ENCODE data around the gene FBLL1.
"Not testable (repeated sequence)": the region's sequence is repeated elsewhere in the genome, so short reads cannot be mapped to it uniquely, and the experiment has no call there.

FBLL1 gene

GRCh38 chr5:168553377-168554130, 24.4 kb downstream of the FBLL1 start:
- DNase-seq: no peak

DNA sequence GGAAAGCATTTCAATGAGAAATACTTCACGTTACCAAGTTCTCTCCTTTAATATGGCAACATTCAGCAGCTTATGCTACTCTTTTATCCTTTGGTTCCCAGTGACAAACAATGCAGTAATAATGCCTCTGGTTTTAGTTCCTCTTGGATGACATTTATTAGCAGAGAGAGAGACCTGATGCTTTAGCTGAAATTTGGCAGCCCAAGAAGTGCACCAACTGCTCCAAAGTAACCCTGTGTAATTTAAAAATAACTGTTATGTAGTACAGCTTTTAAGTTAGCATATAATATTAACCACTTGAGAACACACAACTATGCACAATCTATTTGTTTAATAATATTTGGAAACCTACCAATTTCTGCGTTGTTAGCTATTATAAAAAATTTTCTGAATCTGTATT, 28.3 kb downstream of the FBLL1 start:
- no peak for DNase-seq

DNA sequence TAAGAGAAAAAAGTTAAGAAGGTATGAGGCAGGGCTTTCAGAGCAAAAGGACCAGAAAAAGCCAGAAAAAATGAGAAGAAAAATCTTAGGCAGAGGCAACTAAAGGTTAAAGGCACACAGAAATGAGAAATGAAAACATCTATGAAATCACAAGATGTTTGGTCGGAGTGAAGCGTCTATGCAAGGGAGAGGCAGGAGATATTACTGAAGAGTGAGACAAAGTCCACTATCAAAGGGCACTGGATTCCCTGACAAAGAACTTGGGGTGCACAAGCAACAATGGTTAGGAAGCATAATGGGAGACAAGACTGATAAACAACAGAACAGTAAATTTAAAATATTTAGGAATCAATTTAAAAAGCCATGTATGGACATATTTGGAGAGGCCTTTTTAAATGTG, 33.2 kb downstream of the FBLL1 start:
- no peak for DNase-seq

DNA sequence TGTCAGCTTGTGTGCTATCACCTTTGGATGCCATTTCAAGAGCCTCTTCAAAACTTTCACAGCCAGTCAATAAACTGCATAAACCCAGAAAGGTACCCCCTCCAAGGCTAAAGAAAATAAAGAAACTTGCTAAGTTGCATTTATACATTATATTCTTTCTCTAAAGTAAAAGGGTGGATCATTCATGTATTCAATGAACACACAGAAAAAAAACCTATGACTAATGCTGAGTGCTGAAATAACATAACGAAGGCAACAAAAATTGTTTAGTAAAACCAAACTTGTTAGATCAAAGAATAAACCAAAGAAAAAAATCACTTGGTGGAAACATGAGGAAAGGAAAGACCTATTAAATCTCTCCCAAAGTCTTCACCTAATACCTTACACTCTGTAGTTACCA, 34.9 kb downstream of the FBLL1 start:
- DNase-seq: no peak

DNA sequence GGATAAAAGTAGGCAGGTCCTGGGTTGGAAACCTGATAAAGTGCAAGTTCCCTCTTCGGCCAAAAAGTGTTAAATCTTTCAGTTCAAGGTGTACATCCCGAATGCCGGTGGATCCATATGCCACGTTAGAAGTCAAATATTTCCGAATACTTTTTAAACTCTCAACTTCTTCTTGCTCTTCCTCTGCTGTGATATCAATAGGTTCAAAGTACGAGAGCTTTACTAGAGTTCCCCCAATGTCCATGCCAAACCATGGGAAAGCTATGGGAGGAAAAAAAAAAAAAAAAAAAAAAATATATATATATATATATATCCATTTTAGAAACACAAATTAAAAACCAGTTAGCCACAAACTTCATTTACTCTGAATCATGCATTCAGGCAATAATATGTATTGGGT, 39.6 kb downstream of the FBLL1 start:
- no peak for DNase-seq

GRCh38 chr5:168570490-168571328, 41.6 kb downstream of the FBLL1 start:
- peak in 1 of 4 experiments; percentile 14 for DNase-seq

DNA sequence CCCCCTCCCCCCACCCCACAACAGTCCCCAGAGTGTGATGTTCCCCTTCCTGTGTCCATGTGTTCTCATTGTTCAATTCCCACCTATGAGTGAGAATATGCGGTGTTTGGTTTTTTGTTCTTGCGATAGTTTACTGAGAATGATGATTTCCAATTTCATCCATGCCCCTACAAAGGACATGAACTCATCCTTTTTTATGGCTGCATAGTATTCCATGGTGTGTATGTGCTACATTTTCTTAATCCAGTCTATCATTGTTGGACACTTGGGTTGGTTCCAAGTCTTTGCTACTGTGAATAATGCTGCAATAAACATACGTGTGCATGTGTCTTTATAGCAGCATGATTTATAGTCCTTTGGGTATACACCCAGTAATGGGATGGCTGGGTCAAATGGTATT, 44.6 kb downstream of the FBLL1 start:
- not testable (repeated sequence) for DNase-seq

DNA sequence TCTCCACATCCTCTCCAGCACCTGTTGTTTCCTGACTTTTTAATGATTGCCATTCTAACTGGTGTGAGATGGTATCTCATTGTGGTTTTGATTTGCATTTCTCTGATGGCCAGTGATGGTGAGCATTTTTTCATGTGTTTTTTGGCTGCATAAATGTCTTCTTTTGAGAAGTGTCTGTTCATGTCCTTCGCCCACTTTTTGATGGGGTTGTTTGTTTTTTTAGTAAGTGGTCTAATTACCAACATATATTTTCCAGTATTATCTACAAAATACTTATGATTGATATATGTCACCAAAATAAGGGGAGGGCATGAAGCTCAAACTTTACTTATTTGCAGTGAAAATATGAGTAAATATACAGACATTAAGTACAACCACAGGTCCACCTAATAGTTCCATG, 45.1 kb downstream of the FBLL1 start:
- not testable (repeated sequence) for DNase-seq

- no peak for DNase-seq
These were observed 46.6 kb downstream of the FBLL1 start for GRCh38 chr5:168575391-168576372.

GRCh38 chr5:168578006-168578405, 48.9 kb downstream of the FBLL1 start:
- peak in 2 of 4 experiments; percentile 10 to 19 for DNase-seq

DNA sequence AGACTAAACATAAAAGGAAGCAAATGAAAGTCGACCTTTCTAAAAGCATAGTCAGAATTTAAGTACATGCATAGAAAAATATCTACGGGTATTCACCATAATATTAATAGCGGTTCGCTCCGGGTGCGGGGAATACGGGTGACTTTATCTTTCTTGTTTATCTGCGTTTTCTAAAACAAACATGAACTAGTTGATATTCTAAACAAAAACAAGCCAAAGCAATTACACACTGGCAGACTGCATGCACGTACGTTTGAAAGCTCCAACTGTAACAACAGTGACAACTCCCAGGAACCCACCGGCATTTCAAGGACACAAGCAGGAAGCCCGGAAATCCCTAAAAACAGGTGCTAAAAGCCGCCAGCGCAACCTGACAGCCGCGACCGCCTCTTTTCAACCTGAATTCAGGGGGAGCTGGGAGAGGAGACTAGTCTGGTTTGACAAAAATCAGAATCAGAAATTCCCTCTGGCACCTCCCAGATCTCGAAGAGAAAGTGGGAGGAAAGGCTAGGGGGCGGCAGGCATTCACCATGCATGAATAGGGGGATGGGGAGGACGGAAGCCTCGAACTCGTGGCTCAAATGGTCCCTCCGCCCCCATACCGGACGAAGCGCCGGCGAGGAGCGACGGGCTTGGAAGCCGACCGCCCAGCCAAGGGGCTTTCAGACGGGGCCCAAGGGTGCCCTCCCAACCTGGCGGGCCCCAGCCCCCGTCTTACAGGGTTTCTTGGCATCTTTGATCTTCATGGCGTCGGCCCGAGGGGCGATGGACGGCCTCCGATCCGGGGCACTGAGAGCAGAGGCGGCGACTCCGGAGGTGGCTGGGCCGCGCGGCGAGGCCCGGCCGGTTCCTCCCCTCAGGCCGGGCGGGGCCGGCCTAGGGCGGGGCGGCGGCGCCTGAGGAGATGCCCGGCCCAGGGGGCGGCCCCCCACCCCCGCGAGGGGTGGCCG, 49.7 kb downstream of the FBLL1 start, which contains the start of gene PANK3:
Gene PANK3 (minus strand): TSS at position 831 of the 950 bp plus-strand sequence. CDS start 85 bp downstream, at position 746.
- DNase-seq: peak; percentile 91 to 96 (median 94)

DNA sequence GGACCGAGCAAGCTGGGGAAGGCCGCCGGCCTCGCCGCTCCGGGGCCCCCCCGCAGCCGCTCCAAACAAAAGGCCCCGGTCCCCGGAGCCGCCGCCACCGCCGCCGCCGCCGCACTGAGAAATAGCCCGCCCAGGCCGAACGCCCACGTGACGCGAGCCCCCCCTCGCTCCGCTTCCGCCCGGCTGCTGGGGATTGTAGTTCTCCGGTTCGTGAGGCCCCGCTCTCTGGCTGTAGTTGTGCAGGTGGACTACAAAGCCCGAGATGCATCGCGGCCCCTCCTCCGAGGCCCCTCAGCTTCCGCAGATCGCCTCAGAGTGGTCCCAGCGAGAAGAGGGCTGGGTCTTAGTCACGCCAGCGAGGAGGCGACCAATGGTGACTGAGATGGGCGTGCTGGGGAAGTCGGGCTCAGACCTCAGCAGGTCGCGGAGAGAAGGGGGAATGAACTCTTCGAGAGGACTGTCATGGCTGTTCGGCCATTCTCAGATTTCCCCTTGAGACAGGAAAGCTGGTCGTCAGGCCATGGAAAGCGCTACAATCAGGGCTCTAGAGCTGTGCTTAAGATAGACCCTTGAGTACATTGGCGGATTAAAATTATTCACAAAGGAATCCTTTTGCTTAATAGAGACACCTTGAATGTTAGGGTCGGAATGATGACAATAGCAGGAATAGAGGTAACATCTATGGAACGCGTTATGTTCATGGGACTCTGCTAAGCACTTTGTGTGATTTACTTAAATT, 50.6 kb downstream of the FBLL1 start:
- DNase-seq: peak; percentile 97 to 99 (median 99)

DNA sequence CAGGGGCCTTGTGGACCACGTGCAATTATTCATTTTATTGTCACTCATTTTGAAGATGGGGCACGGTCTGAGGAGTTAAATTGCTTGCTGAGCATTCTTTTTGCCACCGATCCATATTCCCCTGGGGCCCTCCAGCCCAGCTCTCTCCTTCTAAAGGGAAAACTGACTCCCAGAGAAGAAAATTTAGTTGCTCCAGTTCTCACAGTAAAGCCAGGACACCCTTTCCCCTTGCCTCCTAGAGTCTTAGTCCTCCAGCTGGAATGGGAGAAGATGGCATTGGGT, 51.1 kb downstream of the FBLL1 start:
- DNase-seq: no peak
